ENCODE data around the gene KDM4C.

KDM4C gene

DNA sequence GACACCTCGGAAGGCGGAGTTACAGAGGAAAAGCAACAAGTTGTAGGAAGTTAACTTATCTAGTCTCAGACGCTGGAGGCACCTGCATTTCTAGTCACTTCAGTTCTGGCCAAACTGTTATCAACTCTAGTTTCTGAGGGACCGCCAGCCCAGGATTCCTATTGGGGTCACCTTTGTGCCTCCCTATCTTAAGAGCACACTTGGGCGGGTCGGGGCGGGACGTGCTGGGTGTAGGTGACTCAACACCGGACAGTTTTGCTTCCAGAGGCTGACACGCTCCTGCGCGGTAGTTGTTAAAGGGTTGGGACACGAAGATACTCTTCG, 679 bp upstream of the KDM4C start:
- DNase-seq (ENCODE audit: low read depth): no peak
- H3K4me3 ChIP-seq (ENCODE audit: low read length): peak overlapping the region; percentile 87
- TF ChIP-seq, protein P1, sequence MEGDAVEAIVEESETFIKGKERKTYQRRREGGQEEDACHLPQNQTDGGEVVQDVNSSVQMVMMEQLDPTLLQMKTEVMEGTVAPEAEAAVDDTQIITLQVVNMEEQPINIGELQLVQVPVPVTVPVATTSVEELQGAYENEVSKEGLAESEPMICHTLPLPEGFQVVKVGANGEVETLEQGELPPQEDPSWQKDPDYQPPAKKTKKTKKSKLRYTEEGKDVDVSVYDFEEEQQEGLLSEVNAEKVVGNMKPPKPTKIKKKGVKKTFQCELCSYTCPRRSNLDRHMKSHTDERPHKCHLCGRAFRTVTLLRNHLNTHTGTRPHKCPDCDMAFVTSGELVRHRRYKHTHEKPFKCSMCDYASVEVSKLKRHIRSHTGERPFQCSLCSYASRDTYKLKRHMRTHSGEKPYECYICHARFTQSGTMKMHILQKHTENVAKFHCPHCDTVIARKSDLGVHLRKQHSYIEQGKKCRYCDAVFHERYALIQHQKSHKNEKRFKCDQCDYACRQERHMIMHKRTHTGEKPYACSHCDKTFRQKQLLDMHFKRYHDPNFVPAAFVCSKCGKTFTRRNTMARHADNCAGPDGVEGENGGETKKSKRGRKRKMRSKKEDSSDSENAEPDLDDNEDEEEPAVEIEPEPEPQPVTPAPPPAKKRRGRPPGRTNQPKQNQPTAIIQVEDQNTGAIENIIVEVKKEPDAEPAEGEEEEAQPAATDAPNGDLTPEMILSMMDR (conservative IDR thresholded peaks at IDR 0.05; ENCODE audit: low read depth, low read length): no peak

DNA sequence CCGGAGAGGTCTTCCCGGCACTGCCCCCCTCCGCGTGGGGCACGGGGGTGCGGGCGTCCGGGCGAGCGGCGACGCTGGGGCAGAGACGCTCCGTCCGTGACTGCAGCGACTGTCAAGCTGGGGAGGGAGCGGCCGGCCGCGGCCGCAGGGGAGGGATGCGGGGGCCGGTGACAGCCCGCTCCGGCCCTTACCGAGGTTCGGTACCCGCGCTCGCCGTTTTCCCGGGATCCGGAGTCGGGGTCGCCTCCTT, 400 bp downstream of the KDM4C start:
- peak overlapping the region; percentile 87 for H3K4me3 ChIP-seq (ENCODE audit: low read length)
- DNase-seq (ENCODE audit: low read depth): no peak

DNA sequence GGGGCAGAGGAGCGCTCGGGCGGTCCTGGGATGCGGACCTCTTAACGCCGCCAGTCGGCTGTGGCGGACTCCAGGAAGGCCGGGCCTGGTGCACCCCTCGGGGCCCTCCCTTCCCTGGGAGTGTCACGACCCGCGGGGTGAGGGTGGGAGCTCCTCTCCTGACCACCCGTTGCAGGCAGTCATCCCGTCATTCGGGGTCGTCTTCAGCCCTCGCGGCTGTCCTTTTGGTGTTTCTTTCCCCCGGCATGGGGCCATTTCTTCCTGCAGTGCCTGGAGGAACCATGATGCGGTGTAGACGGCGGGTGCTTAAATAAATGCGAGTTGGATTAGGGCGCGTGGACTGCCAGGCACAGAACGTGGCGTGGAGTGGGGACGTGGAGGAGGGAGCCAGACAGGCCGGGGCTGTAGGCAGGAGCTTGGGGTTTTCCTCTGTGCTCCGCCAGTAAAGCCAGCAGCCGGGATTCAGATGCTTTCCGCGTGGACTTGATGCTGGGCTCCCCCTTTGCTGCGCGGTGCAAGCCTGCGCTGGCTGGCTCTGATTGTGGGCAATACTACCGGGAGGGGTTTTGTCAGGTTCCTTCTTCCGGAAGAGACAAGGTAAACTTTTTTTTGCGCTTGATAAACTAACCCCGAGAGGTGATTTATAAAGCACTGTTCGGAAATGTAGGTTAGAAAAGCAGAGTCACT, 868 bp downstream of the KDM4C start:
- H3K4me3 ChIP-seq (ENCODE audit: low read length): peak overlapping the region; percentile 87
- no peak for DNase-seq (ENCODE audit: low read depth)
- TF ChIP-seq, protein P1 (conservative IDR thresholded peaks at IDR 0.05; ENCODE audit: low read depth, low read length): no peak

More for the DNA sequence above, 400 bp downstream of the KDM4C start:
- TF ChIP-seq, protein P1 (conservative IDR thresholded peaks at IDR 0.05; ENCODE audit: low read depth, low read length): no peak

DNA sequence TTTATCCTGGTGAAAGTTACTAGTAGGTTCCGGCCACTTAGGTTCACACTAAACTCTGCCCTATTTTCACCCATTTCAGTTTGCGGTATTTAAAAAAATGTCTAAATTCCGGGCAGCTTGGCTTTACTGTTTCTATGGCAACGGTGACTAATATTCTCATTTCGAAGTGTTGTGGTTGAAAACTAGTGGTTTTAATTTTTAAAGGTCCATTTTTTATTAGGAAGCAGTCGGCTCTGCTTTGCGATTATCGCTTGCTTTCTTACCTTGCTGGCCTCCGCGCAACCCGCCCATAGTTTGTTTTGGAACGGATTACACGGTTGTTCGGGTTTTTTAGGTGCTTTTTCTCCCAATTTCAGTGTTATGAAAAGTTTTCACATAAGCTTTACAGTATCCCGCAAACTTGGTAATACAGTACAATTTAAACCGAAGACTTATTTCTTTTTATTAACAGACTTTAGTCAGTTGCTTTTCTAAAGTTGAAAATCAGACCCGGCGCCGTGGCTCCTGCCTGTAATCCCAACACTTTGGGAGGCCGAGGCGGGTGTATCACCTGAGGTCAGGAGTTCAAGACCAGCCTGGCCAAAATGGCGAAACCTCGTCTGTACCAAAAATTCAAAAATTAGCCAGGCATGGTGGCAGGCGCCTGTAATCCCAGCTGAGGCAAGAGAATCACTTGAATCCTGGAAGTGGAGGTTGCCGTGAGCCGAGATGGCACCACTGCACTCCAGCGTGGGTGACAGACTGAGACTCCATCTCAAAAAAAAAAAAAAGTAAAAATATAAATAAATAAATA, 1.6 kb downstream of the KDM4C start:
- peak overlapping the region; percentile 87 for H3K4me3 ChIP-seq (ENCODE audit: low read length)
- TF ChIP-seq, protein P1 (conservative IDR thresholded peaks at IDR 0.05; ENCODE audit: low read depth, low read length): no peak
- DNase-seq (ENCODE audit: low read depth): peak; percentile 68

DNA sequence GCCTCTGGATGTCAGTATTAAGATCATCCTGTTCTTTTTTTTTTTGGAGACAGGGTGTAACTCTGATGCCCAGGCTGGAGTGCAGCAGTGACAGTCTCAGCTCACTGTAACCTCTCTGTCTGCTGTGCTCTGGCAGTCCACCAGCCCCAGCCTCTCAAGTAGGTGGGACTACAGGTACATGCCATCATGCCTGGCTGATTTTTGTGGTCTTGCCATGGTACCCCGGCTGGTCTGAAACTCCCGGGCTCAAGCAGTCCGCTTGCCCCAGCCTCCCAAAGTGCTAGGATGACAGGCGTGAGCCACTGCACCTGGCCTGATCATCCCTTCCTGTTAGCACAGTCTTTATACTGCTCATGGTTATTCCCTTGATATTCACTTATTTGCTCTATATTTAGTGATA, 3.5 kb downstream of the KDM4C start:
- no peak for DNase-seq (ENCODE audit: low read depth)
- TF ChIP-seq, protein P1 (conservative IDR thresholded peaks at IDR 0.05; ENCODE audit: low read depth, low read length): no peak
- H3K4me3 ChIP-seq (ENCODE audit: low read length): no peak overlapping the region

DNA sequence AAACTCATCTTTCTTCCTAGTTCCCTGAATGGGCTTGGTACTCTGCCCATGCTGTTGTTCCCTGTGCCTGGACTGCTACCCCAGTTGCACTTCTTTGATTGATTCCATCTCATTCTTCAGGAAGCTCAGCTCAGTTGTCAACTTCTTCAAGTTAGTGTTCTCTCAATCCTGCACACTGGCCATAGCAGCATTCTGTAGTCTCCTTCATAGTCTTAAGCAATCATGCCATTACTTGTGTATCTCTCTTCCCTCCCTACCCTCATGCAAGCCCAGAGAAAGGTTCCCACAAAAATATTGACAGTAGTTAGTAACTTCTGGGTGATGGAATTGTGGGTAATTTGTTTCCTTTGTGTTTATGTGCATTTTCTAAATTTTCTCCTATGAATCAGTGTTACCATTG, 5.5 kb downstream of the KDM4C start:
- no peak for DNase-seq (ENCODE audit: low read depth)
- TF ChIP-seq, protein P1 (conservative IDR thresholded peaks at IDR 0.05; ENCODE audit: low read depth, low read length): no peak
- H3K4me3 ChIP-seq (ENCODE audit: low read length): no peak overlapping the region

DNA sequence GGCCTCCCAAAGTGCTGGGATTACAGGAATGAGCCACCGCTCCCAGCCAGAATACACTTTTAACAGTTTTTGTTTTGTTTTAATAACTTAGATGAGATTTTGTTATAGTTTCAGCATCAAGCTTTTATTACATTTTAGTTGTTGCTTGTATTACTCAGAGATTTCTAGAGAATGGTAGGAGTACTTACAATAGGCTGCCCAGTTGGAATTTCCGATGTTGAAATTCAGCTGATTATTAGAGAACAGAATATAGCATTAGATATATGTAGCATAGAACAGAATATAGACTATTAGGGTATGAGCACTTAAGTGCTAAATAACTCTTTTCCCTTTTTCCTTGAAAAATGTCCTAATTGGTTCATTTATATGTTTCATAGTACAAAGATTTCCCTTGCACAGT, 6.2 kb downstream of the KDM4C start:
- no peak overlapping the region for H3K4me3 ChIP-seq (ENCODE audit: low read length)
- no peak for DNase-seq (ENCODE audit: low read depth)
- TF ChIP-seq, protein P1 (conservative IDR thresholded peaks at IDR 0.05; ENCODE audit: low read depth, low read length): no peak
